Right cardiac atrium (tissue), 5 donors: ENCODE measurements around the gene CCDC177. TPM values are rescaled to one million over a fixed set of nuclear protein-coding genes. Genes with fewer than 3 reads are reported as not detected.

ENCODE experiments used
- ATAC-seq, 2 donors: fragments of 200-7000 bp; cut with Tn5 transposase; one replicate each; pipeline versions ENCODE4 v1.8.0 to v1.9.1; 2020; ENCODE audit warnings: moderate library complexity in 2 of 2, mild to moderate bottlenecking in 1 of 2
- DNase-seq, 3 donors: peaks; one replicate each; pipeline ENCODE4 v3.0.0-alpha.2; 2020
- H3K27ac ChIP-seq: one replicate; pipeline ENCODE4 v1.5.1; 2013; ENCODE audit warnings: mild to moderate bottlenecking, low read length, control low read depth, moderate library complexity
- H3K27me3 ChIP-seq: one replicate; pipeline ENCODE4 v1.6.1; 2013; ENCODE audit not compliant: control insufficient read depth, insufficient read depth
- H3K4me1 ChIP-seq: one replicate; pipeline ENCODE4 v1.6.1; 2013; ENCODE audit warnings: low read length; ENCODE audit not compliant: control insufficient read depth, insufficient read depth
- H3K4me3 ChIP-seq: one replicate; pipeline ENCODE4 v1.5.1; 2013; ENCODE audit warnings: low read length, control low read depth
- H3K9me3 ChIP-seq: one replicate; pipeline ENCODE4 v1.6.1; 2013; ENCODE audit warnings: low read length; ENCODE audit not compliant: control insufficient read depth
- WGBS: extraction: QIAGEN DNeasy Blood & Tissue Kit; methylation state at CpG from one replicate; pipeline ENCODE4 v1.1.7; 2013; 5-methylcytosine and 5-hydroxymethylcytosine counted together
- intact Hi-C, 4 donors: fragments of 100-400 bp; cut with DNase I; formaldehyde crosslinking; loops; one replicate each; pipeline versions ENCODE4 v1.11.0 to v1.14.0; 2022 to 2023
- long read RNA-seq, 4 donors: library from polyadenylated mRNA; unstranded; transcript quantifications; one replicate each; pipeline ENCODE4 v2.0.0, GENCODE V29; 2020 to 2021
- polyA plus RNA-seq: library from polyadenylated mRNA; stranded (reverse); fragments of 200-250 nt; gene quantifications from one replicate; pipeline ENCODE4 v1.2.3, GENCODE V29; 2013
- total RNA-seq, 4 donors: library from RNA; stranded (reverse); fragmentation: NEBNext Ultra II Directional; extraction: Animal tissue kit (Norgen Biotek cat#: 25700); gene quantifications; one replicate each; pipeline ENCODE4 v1.2.1, GENCODE V29; 2021
- donor health status: healthy with polysubstance abuse.
- donor health status: DM: no; HTN: yes; CAD: no.
- donor health status: DM: no; HTN: no; CAD: no.
- donor health status: DM: no; HTN: yes; CAD: no; lungs with severe emphysema.
- donor health status: DM: yes; HTN: yes; CAD: no.

CCDC177 gene
- total RNA-seq (not detected), polyA plus RNA-seq (not detected)
- long read RNA-seq, donor 1, result 0 reads
- long read RNA-seq, donor 2, result 0 reads
- long read RNA-seq, donor 3, result 0 reads
- long read RNA-seq, donor 4, result 0 reads

GRCh38 chr14:69574263-69574953 is at the start of gene CCDC177:
Gene CCDC177, minus strand, starts transcription at chr14:69574871. Its CDS starts 1,249 bp downstream, at chr14:69573622.
- H3K27ac ChIP-seq, result no peak within 1 kb of the TSS
- peak within 1 kb of the TSS; percentile 5 for H3K4me3 ChIP-seq
- ATAC-seq (peak; percentile 27 to 63), DNase-seq (peak; percentile 53 to 75 (median 73))
- H3K4me1 ChIP-seq, result peaks cover 3% of the 10 kb centered on the region
- intact Hi-C loops, result no loop called here
- 1% methylated on average over 52 of the region's 52 CpGs for whole genome bisulfite sequencing
- H3K27me3 ChIP-seq, result no peaks in the 10 kb centered on the region
- H3K9me3 ChIP-seq, result no peaks in the 10 kb centered on the region

GRCh38 chr14:69624136-69624535 is 49.5 kb upstream of the CCDC177 start:
- no peak for DNase-seq
- H3K4me3 ChIP-seq, result no peak overlapping the region
- no peak for ATAC-seq
- WGBS, result 91% methylated on average over 4 of the region's 4 CpGs
- H3K27me3 ChIP-seq, result no peaks in the 10 kb centered on the region
- H3K9me3 ChIP-seq, result no peaks in the 10 kb centered on the region
- no peak overlapping the region for H3K27ac ChIP-seq
- intact Hi-C loops, result no loop called here
- peaks cover 12% of the 10 kb centered on the region for H3K4me1 ChIP-seq

DNA sequence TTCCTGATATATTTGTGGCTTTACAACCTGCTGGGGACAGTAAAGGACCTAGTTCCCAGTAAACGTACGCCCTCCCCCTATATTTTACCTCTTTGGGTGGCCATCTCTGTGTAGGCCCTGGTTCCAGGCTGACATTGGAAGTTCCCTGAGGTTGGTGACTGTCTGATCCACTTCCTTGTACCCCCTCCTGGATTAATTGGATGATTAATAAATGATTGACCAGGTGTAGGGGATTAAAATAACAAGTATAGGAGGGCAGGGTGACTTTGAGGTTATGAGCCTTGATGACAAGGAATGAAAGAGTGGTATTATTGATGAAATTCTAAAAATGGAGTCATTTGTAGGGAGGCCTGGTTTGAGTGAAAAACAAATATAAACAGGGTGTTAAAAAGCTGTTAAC is 46.3 kb upstream of the CCDC177 start:
- WGBS, result 92% methylated on average over 2 of the region's 2 CpGs
- H3K27ac ChIP-seq, result no peak overlapping the region

DNA sequence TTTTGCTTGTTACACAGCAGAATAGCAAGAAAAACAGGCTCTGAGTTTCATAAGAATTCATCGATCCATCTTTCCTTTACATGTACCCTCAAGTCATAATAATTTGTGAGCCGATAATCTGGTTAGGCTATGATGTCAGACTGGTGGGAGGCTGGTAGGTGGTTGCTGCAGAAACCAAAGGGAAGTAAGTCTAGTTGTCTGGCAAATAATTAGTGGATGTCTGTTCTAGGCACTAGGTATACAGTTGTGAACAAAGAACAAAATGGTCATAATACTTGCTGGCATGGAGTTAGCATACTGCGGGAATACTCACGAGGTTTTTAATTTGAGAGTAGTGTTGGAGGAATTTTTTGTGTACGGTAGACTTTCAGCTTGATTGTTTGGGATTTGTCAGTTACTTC is 45.5 kb upstream of the CCDC177 start:
- DNase-seq (no peak), ATAC-seq (no peak)
- Histone ChIP-seq H3K27ac (no peak overlapping the region), H3K4me1 (peaks cover 17% of the 10 kb centered on the region), H3K4me3 (no peak overlapping the region), H3K27me3 (no peaks in the 10 kb centered on the region), H3K9me3 (no peaks in the 10 kb centered on the region)
- intact Hi-C loops, result no loop called here
- WGBS, result 74% methylated on average over 5 of the region's 5 CpGs

More for the DNA sequence above, 46.3 kb upstream of the CCDC177 start:
- intact Hi-C loops, result no loop called here
- no peak for DNase-seq
- H3K9me3 ChIP-seq, result no peaks in the 10 kb centered on the region
- no peak overlapping the region for H3K4me3 ChIP-seq
- ATAC-seq, result no peak
- H3K4me1 ChIP-seq, result peaks cover 16% of the 10 kb centered on the region
- H3K27me3 ChIP-seq, result no peaks in the 10 kb centered on the region

- 56% methylated on average over 4 of the region's 4 CpGs for WGBS
- no peak overlapping the region for H3K4me3 ChIP-seq
- intact Hi-C loops, result loop anchor here in 1 of 4 donors (5.0 kb wide), 1 partner anchor 93 kb away; no protein-coding TSS in a partner anchor
- no peaks in the 10 kb centered on the region for H3K27me3 ChIP-seq
- H3K27ac ChIP-seq, result no peak overlapping the region
- peaks cover 23% of the 10 kb centered on the region for H3K4me1 ChIP-seq
- no peak for DNase-seq
- no peaks in the 10 kb centered on the region for H3K9me3 ChIP-seq
- ATAC-seq, result no peak
Measured at GRCh38 chr14:69619012-69619411, 44.3 kb upstream of the CCDC177 start.

DNA sequence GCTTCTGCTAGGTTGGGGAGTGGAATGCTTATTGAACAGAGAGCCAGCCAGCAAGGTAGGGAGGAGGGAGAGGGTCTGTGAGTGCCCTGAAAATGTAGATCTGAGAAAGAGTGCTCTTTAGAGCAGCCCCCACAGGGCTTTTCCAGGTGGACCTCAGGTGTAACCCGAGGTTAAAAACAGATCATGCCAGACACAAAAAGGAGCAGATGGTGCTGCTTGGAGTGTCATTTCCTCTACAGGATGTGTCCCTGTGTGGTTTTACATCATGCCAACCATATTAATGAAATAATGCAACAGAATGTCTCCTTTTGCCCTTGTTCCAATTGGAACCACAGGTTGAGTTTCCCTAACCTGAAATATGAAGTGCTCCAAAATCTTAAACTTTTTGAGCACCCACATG is 43.1 kb upstream of the CCDC177 start:
- intact Hi-C loops, result loop anchor here in 1 of 4 donors (5.0 kb wide), 1 partner anchor 95 kb away; no protein-coding TSS in a partner anchor
- no peak overlapping the region for H3K4me3 ChIP-seq
- no peaks in the 10 kb centered on the region for H3K9me3 ChIP-seq
- H3K27ac ChIP-seq, result no peak overlapping the region
- DNase-seq, result no peak
- peaks cover 26% of the 10 kb centered on the region for H3K4me1 ChIP-seq
- no peaks in the 10 kb centered on the region for H3K27me3 ChIP-seq
- WGBS, result 43% methylated on average over 1 of the region's 1 CpG
- no peak for ATAC-seq

DNA sequence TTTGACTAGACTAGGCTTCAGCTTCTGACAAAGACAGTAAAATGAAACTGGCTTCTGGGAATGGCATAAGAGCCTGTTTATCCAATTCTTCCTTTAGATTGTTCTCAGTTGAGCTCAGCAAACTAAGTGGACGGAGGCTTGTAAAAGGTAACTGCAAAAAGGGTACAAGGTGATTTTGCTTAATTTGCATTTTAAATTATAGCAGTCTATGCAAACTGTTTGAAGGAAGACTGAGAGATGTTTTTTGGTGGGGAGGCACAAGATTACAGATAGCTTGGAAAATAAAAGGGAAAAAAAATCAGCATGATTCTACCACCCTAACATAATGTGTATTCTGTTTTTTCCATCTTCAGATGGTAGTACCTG is 41.7 kb upstream of the CCDC177 start:
- H3K9me3 ChIP-seq, result no peaks in the 10 kb centered on the region
- no peak for DNase-seq
- H3K27me3 ChIP-seq, result no peaks in the 10 kb centered on the region
- peak overlapping the region; percentile 86 for H3K27ac ChIP-seq
- intact Hi-C loops, result loop anchor here in 1 of 4 donors (5.0 kb wide), 1 partner anchor 96 kb away; no protein-coding TSS in a partner anchor
- peaks cover 26% of the 10 kb centered on the region for H3K4me1 ChIP-seq
- ATAC-seq, result no peak
- no peak overlapping the region for H3K4me3 ChIP-seq
- 47% methylated on average over 1 of the region's 1 CpG for WGBS

- H3K27me3 ChIP-seq, result no peaks in the 10 kb centered on the region
Measured at GRCh38 chr14:69615496-69616407, 41.1 kb upstream of the CCDC177 start.

GRCh38 chr14:69615121-69615495 is 40.4 kb upstream of the CCDC177 start:
- Histone ChIP-seq H3K27me3 (no peaks in the 10 kb centered on the region), H3K27ac (peak overlapping the region; percentile 86), H3K4me1 (peaks cover 33% of the 10 kb centered on the region), H3K4me3 (no peak overlapping the region), H3K9me3 (no peaks in the 10 kb centered on the region)
- 60% methylated on average over 5 of the region's 5 CpGs for WGBS
- DNase-seq, result no peak
- no peak for ATAC-seq
- intact Hi-C loops, result loop anchor here in 1 of 4 donors (5.0 kb wide), 1 partner anchor 97 kb away; no protein-coding TSS in a partner anchor

More at GRCh38 chr14:69615496-69616407, 41.1 kb upstream of the CCDC177 start:
- H3K27ac ChIP-seq, result peak overlapping the region; percentile 86
- peaks cover 26% of the 10 kb centered on the region for H3K4me1 ChIP-seq
- 26% methylated on average over 9 of the region's 9 CpGs for WGBS
- peak overlapping the region; percentile 22 for H3K4me3 ChIP-seq
- no peaks in the 10 kb centered on the region for H3K9me3 ChIP-seq
- intact Hi-C loops, result loop anchor here in 1 of 4 donors (5.0 kb wide), 1 partner anchor 97 kb away; no protein-coding TSS in a partner anchor
- peak; percentile 39 to 54 for ATAC-seq
- peak in 2 of 3 donors; percentile 47 to 67 for DNase-seq

DNA sequence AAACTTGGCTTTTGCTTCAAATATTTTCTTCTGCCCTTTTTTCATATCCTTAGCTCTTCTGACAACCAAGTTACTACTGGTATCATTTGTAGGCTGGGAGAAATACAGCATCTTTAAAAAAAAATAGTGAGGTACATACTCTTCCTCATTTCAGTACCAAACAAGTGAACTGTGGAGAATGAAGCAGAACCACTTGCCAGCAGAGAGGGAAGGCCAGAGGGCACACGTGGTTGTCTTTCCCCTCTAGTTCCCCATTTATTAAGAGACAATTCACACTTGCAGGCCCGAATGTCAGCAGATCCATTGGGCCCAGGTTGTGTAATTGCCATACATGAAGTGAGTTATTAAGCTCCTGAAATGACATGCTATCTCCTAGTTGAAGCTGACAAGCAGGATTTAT is 39.9 kb upstream of the CCDC177 start:
- Histone ChIP-seq H3K27ac (peak overlapping the region; percentile 86), H3K4me3 (no peak overlapping the region), H3K27me3 (no peaks in the 10 kb centered on the region), H3K4me1 (peaks cover 29% of the 10 kb centered on the region), H3K9me3 (no peaks in the 10 kb centered on the region)
- intact Hi-C loops, result loop anchor here in 1 of 4 donors (5.0 kb wide), 1 partner anchor 98 kb away; no protein-coding TSS in a partner anchor
- no peak for ATAC-seq
- peak in 1 of 3 donors; percentile 31 for DNase-seq
- WGBS, result 45% methylated on average over 2 of the region's 2 CpGs
